GM23338 (cell line): ENCODE data around the gene PTGS1. TPM values are rescaled to one million over a fixed set of nuclear protein-coding genes. Genes with fewer than 3 reads are reported as not detected.

Source experiments
- ATAC-seq: fragments of 200-7000 bp; cut with Tn5 transposase; 3 replicates; pipeline ENCODE4 v1.9.1; 2020
- DNase-seq: peaks from one replicate; pipeline ENCODE4 v3.0.0-alpha.2; 2015; ENCODE audit warnings: low spot score
- H2AFZ ChIP-seq: fragments of 200-600 bp; sonication (generic); 2 replicates; pipeline ENCODE4 v1.8.0; 2016; ENCODE audit warnings: antibody characterized with exemption, mild to moderate bottlenecking, moderate library complexity
- H3F3A ChIP-seq: fragments of 200-600 bp; sonication (generic); replicated peaks from 2 replicates; pipeline ENCODE4 v1.8.0; 2017; ENCODE audit warnings: antibody characterized with exemption, mixed run types, low read depth
- H3K27ac ChIP-seq: fragments of 200-600 bp; sonication (generic); 2 replicates; pipeline ENCODE4 v1.6.1; 2016; ENCODE audit warnings: low read depth
- H3K27me3 ChIP-seq: fragments of 200-600 bp; sonication (generic); 2 replicates; pipeline ENCODE4 v1.8.0; 2016; ENCODE audit warnings: mild to moderate bottlenecking, mixed run types, moderate library complexity; ENCODE audit not compliant: insufficient read depth
- H3K36me3 ChIP-seq: fragments of 200-600 bp; sonication (generic); 2 replicates; pipeline ENCODE4 v1.8.0; 2016; ENCODE audit warnings: mild to moderate bottlenecking; ENCODE audit not compliant: insufficient read depth
- H3K4me1 ChIP-seq: fragments of 200-600 bp; sonication (generic); 2 replicates; pipeline ENCODE4 v1.8.0; 2016; ENCODE audit warnings: mild to moderate bottlenecking, moderate library complexity; ENCODE audit not compliant: insufficient read depth
- H3K4me2 ChIP-seq: fragments of 200-600 bp; sonication (generic); 2 replicates; pipeline ENCODE4 v1.7.1; 2017; ENCODE audit warnings: mixed run types
- H3K4me3 ChIP-seq: fragments of 200-600 bp; sonication (generic); 2 replicates; pipeline ENCODE4 v1.6.1; 2016; ENCODE audit warnings: mixed run types
- H3K79me2 ChIP-seq: fragments of 200-600 bp; sonication (generic); replicated peaks from 2 replicates; pipeline ENCODE4 v1.8.0; 2017; ENCODE audit warnings: mild to moderate bottlenecking; ENCODE audit not compliant: insufficient read depth
- H3K9me2 ChIP-seq: fragments of 200-600 bp; sonication (generic); 2 replicates; pipeline ENCODE4 v1.8.0; 2017; ENCODE audit not compliant: insufficient read depth
- H4K20me1 ChIP-seq: fragments of 200-600 bp; sonication (generic); replicated peaks from 2 replicates; pipeline ENCODE4 v1.8.0; 2017; ENCODE audit warnings: mild to moderate bottlenecking; ENCODE audit not compliant: insufficient read depth
- H3K27ac Mint-ChIP-seq: 2 replicates; pipeline ENCODE4 v1.8.0; 2020; ENCODE audit warnings: inconsistent platforms, mild to moderate bottlenecking, moderate library complexity, mixed read lengths
- H3K27me3 Mint-ChIP-seq: 3 replicates; pipeline ENCODE4 v1.8.0; 2022; ENCODE audit warnings: low read depth, mild to moderate bottlenecking, moderate library complexity, mixed read lengths, inconsistent platforms; ENCODE audit not compliant: insufficient read depth, poor library complexity
- H3K36me3 Mint-ChIP-seq: 3 replicates; pipeline ENCODE4 v1.8.0; 2021; ENCODE audit warnings: low read depth, mild to moderate bottlenecking, inconsistent platforms, moderate library complexity, mixed read lengths
- H3K4me1 Mint-ChIP-seq: 3 replicates; pipeline ENCODE4 v1.8.0; 2020; ENCODE audit warnings: mild to moderate bottlenecking, inconsistent platforms, mixed read lengths
- H3K4me3 Mint-ChIP-seq: 3 replicates; pipeline ENCODE4 v1.8.0; 2021; ENCODE audit warnings: moderate library complexity, mild to moderate bottlenecking, inconsistent platforms, mixed read lengths
- H3K9me3 Mint-ChIP-seq: 3 replicates; pipeline ENCODE4 v1.8.0; 2020; ENCODE audit warnings: moderate library complexity, mild to moderate bottlenecking, inconsistent platforms, mixed read lengths
- EZH2 ChIP-seq: fragments of 200-600 bp; sonication (generic); IDR thresholded peaks from one replicate; pipeline ENCODE4 v1.8.0; 2017; ENCODE audit warnings: antibody characterized with exemption, mild to moderate bottlenecking, low read depth; ENCODE audit not compliant: unreplicated experiment
- ZNF114 ChIP-seq: fragments of 250-450 bp; sonication (Bioruptor Pico); IDR thresholded peaks from 2 replicates; pipeline ENCODE4 v1.5.0; 2020; ENCODE audit warnings: mild to moderate bottlenecking, moderate library complexity
- polyA plus RNA-seq: library from polyadenylated mRNA; unstranded; fragments of >200 nt; fragmentation: Nextera tagmentation; extraction: Ambion mirVana; gene quantifications from 2 replicates; pipeline ENCODE4 v1.2.1, GENCODE V29; 2016
- total RNA-seq: library from RNA; depleted of rRNA; stranded (reverse); fragments of >200 nt; shearing (Covaris generic); gene quantifications from 2 replicates; pipeline ENCODE4 v1.2.3, GENCODE V29; 2014
- TF ChIP-seq, protein P1 (sequence below): fragments of 250-450 bp; sonication (Bioruptor Pico); IDR thresholded peaks from 2 replicates; pipeline ENCODE4 v1.5.0; 2020; ENCODE audit warnings: mild to moderate bottlenecking, moderate library complexity
- TF ChIP-seq, protein P2 (sequence below): IDR thresholded peaks from 2 replicates; pipeline ENCODE4 v1.6.1; 2016; ENCODE audit warnings: antibody characterized with exemption

The PTGS1 gene
- total and polyA plus RNA-seq, 2 experiments from 2014 or later: 0.48 to 1.3 TPM

DNA sequence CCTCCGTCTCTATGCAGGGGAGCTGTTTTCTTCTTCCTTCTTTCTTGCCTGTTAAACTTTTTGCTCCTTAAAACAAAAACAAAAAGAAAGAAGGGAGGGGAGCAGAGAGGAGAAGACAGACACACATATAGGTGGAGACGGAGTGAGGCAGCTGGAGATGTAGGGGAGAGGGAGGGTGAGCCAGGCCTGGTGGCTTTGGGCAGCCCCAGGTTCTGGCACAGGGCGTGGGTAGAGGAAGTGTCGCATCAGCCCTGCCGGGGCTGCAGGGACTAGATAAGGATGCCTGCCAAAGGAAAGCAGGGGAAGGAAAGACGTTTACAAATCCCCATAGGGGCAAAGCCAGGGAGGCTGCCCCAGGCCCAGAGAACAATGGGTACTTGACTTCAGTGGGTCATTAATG lies 38.7 kb upstream of the PTGS1 start (continued):
- TF ChIP-seq, protein P1, sequence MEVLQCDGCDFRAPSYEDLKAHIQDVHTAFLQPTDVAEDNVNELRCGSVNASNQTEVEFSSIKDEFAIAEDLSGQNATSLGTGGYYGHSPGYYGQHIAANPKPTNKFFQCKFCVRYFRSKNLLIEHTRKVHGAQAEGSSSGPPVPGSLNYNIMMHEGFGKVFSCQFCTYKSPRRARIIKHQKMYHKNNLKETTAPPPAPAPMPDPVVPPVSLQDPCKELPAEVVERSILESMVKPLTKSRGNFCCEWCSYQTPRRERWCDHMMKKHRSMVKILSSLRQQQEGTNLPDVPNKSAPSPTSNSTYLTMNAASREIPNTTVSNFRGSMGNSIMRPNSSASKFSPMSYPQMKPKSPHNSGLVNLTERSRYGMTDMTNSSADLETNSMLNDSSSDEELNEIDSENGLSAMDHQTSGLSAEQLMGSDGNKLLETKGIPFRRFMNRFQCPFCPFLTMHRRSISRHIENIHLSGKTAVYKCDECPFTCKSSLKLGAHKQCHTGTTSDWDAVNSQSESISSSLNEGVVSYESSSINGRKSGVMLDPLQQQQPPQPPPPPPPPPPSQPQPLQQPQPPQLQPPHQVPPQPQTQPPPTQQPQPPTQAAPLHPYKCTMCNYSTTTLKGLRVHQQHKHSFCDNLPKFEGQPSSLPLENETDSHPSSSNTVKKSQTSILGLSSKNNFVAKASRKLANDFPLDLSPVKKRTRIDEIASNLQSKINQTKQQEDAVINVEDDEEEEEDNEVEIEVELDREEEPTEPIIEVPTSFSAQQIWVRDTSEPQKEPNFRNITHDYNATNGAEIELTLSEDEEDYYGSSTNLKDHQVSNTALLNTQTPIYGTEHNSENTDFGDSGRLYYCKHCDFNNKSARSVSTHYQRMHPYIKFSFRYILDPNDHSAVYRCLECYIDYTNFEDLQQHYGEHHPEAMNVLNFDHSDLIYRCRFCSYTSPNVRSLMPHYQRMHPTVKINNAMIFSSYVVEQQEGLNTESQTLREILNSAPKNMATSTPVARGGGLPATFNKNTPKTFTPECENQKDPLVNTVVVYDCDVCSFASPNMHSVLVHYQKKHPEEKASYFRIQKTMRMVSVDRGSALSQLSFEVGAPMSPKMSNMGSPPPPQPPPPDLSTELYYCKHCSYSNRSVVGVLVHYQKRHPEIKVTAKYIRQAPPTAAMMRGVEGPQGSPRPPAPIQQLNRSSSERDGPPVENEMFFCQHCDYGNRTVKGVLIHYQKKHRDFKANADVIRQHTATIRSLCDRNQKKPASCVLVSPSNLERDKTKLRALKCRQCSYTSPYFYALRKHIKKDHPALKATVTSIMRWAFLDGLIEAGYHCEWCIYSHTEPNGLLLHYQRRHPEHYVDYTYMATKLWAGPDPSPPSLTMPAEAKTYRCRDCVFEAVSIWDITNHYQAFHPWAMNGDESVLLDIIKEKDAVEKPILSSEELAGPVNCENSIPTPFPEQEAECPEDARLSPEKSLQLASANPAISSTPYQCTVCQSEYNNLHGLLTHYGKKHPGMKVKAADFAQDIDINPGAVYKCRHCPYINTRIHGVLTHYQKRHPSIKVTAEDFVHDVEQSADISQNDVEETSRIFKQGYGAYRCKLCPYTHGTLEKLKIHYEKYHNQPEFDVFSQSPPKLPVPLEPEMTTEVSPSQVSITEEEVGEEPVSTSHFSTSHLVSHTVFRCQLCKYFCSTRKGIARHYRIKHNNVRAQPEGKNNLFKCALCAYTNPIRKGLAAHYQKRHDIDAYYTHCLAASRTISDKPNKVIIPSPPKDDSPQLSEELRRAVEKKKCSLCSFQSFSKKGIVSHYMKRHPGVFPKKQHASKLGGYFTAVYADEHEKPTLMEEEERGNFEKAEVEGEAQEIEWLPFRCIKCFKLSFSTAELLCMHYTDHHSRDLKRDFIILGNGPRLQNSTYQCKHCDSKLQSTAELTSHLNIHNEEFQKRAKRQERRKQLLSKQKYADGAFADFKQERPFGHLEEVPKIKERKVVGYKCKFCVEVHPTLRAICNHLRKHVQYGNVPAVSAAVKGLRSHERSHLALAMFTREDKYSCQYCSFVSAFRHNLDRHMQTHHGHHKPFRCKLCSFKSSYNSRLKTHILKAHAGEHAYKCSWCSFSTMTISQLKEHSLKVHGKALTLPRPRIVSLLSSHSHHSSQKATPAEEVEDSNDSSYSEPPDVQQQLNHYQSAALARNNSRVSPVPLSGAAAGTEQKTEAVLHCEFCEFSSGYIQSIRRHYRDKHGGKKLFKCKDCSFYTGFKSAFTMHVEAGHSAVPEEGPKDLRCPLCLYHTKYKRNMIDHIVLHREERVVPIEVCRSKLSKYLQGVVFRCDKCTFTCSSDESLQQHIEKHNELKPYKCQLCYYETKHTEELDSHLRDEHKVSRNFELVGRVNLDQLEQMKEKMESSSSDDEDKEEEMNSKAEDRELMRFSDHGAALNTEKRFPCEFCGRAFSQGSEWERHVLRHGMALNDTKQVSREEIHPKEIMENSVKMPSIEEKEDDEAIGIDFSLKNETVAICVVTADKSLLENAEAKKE (CRISPR knock-in tag): no peak
- TF ChIP-seq, protein P2, sequence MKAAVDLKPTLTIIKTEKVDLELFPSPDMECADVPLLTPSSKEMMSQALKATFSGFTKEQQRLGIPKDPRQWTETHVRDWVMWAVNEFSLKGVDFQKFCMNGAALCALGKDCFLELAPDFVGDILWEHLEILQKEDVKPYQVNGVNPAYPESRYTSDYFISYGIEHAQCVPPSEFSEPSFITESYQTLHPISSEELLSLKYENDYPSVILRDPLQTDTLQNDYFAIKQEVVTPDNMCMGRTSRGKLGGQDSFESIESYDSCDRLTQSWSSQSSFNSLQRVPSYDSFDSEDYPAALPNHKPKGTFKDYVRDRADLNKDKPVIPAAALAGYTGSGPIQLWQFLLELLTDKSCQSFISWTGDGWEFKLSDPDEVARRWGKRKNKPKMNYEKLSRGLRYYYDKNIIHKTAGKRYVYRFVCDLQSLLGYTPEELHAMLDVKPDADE: no peak

DNA sequence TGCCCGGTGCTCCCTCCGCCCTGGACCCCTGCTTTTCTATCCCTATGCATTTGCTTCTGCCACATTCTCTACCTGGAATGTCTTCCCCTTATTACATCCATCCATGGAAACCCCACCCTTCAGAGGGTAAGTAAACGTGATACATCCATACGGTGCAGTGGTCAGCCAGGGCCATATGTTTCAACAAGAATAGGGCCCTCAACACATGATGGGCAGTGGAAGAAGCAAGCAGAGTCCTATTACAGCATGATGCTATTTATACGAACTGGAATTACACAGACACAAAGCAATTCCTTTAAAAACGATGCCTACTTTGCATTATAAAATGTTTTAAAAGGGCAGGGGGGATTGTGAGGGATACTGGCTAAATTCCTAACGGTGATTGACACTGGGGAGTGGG lies 38.2 kb upstream of the PTGS1 start:
- H3K4me1 Mint-ChIP-seq: peaks cover 63% of the 10 kb centered on the region
- no peaks in the 10 kb centered on the region for H3K9me3 Mint-ChIP-seq
- TF ChIP-seq ZNF114 (CRISPR knock-in tag) (no peak), EZH2 (no peak)
- TF ChIP-seq, protein P2: no peak
- no peak overlapping the region for H3K4me3 Mint-ChIP-seq
- Histone ChIP-seq H3K27me3 (no peaks in the 10 kb centered on the region), H4K20me1 (no peaks in the 10 kb centered on the region; the same call in 1 of the 2 replicates), H2AFZ (no peak overlapping the region), H3K9me2 (no peaks in the 10 kb centered on the region), H3K4me1 (peaks cover 50% of the 10 kb centered on the region), H3K4me2 (peak overlapping the region; percentile 54), H3F3A (0 out of 2 replicates have a peak, but pooled peaks cover 4% of the 10 kb centered on the region), H3K27ac (peak overlapping the region; percentile 78; the same call in 1 of the 2 replicates), H3K36me3 (no peaks in the 10 kb centered on the region), H3K4me3 (no peak overlapping the region), H3K79me2 (no peaks in the 10 kb centered on the region)
- DNase-seq (no peak), ATAC-seq (no peak)
- no peak overlapping the region for H3K27ac Mint-ChIP-seq
- H3K36me3 Mint-ChIP-seq: no peaks in the 10 kb centered on the region
- peaks cover 9% of the 10 kb centered on the region for H3K27me3 Mint-ChIP-seq
